Hepatocyte (in vitro differentiated cells): ENCODE measurements around the gene CD36.

Experiments used
- CTCF ChIP-seq: fragments of 200-600 bp; sonication (generic); IDR thresholded peaks from 2 replicates; pipeline ENCODE4 v1.5.1; 2016; ENCODE audit warnings: antibody characterized with exemption, mild to moderate bottlenecking; ENCODE audit not compliant: poor library complexity
- EZH2 ChIP-seq: fragments of 200-600 bp; sonication (generic); IDR thresholded peaks from 2 replicates; pipeline ENCODE4 v1.6.1; 2016; ENCODE audit warnings: antibody characterized with exemption, mild to moderate bottlenecking, borderline replicate concordance
- EZH2phosphoT487 ChIP-seq: fragments of 200-600 bp; sonication (generic); IDR thresholded peaks from one replicate; pipeline ENCODE4 v1.6.1; 2018; ENCODE audit warnings: antibody characterized with exemption, mild to moderate bottlenecking, low read depth, moderate library complexity; ENCODE audit not compliant: unreplicated experiment, severe bottlenecking

DNA sequence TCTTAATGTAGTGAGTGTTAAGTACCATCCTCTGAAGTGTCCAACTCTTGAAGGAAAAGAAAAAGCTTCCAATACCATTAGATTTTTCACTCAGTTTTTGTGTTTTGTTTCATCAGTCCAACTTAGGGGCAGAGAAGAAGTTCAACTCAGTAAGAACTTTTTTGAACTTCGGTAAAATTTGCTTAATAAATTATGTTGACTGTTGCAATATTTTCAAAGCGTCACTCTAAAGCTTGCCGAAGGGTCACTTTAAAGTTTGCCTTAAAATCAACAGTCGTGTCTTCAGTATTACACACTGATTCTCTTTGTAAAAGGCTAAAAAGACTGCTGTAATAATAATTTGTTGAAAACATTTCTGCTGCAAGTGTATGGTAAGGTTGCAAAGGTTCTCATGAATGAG lies 17.6 kb downstream of the CD36 start:
- no peak for TF ChIP-seq CTCF
- no peak for TF ChIP-seq EZH2
- no peak for TF ChIP-seq EZH2phosphoT487
